Measurements from ENCODE around the gene NR1I2. TPM values are rescaled to one million over a fixed set of nuclear protein-coding genes. Genes with fewer than 3 reads are reported as not detected.
A peak's percentile ranks its signal among the peaks of the same experiment; 100 is the strongest.

The NR1I2 gene
- total and polyA plus RNA-seq, 2 experiments from 2014 or later: 0.06 TPM; not detected in 1

- no peaks in the 10 kb centered on the region for H3K9me3 ChIP-seq (ENCODE audit: low read depth)
- peak overlapping the region; percentile 30 for H3K27ac ChIP-seq
- peaks cover 13% of the 10 kb centered on the region for H3F3A ChIP-seq (ENCODE audit: insufficient read depth)
- H3K9ac ChIP-seq: no peak overlapping the region
- TF ChIP-seq EZH2 (IDR thresholded peaks at IDR 0.05; ENCODE audit: insufficient read depth, poor library complexity, severe bottlenecking) (no peak), EZH2phosphoT487 (IDR thresholded peaks at IDR 0.05; ENCODE audit: insufficient read depth, low read depth) (no peak)
- H3K4me1 ChIP-seq (ENCODE audit: insufficient read depth): peaks cover 12% of the 10 kb centered on the region
- H3K4me3 ChIP-seq: no peak overlapping the region
- no peak overlapping the region for H2AFZ ChIP-seq
- H3K36me3 ChIP-seq (ENCODE audit: low read depth): 0 out of 2 replicates have a peak, but pooled peaks cover 5% of the 10 kb centered on the region
- WGBS, 2 experiments (ENCODE audit: low coverage in 1 of 2, low lambda C conversion rate in 2 of 2, missing lambda C conversion rate in 2 of 2): 33 to 41% methylated on average over 1 of the region's 1 CpG
- no peaks in the 10 kb centered on the region for H3K9me2 ChIP-seq (ENCODE audit: insufficient read depth)
- 0 out of 2 replicates have a peak, but pooled peaks cover 5% of the 10 kb centered on the region for H4K20me1 ChIP-seq (ENCODE audit: insufficient read depth)
- peaks cover 35% of the 10 kb centered on the region for H3K79me2 ChIP-seq (ENCODE audit: insufficient read depth)
- H3K4me2 ChIP-seq (ENCODE audit: unreplicated experiment): peak overlapping the region; percentile 11
- peak; percentile 58 for DNase-seq
- in situ Hi-C loops (cut with MboI): no loop called here
- H3K27me3 ChIP-seq (replicated peaks; ENCODE audit: insufficient read depth): no peaks in the 10 kb centered on the region
These were observed 50.1 kb downstream of the NR1I2 start for GRCh38 chr3:119831941-119832371.

DNA sequence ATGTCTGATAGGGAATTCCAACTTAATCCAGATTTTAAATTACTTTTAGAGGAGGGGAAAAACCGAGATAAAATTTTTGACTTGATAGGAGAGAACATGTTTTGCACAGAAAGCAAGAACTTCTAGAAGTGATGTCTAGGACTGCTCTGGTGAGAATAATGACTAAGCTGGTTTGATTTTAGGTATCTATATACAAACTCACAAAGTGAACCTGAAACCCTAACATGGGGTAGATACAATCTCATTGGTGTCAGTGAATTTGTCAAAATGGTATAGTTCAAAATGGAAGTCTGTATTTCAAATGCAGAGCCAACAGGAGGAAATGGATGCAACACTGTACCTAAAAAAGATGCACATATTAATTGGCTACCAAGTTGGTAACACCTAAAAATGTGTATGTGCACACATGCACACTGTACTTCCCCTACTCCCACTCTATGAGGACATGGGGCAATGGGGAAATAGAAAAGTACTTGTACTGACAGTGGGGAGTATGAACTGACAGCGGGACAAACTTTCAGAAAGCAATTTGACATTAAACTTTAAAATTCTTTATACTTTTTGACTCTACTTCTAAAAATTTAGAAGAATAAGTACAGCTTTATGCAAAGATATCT lies 53.0 kb downstream of the NR1I2 start:
- TF ChIP-seq EZH2phosphoT487 (IDR thresholded peaks at IDR 0.05; ENCODE audit: insufficient read depth, low read depth): no peak
- no peak for TF ChIP-seq EZH2 (IDR thresholded peaks at IDR 0.05; ENCODE audit: insufficient read depth, poor library complexity, severe bottlenecking)
- H3F3A ChIP-seq (ENCODE audit: insufficient read depth): peaks cover 13% of the 10 kb centered on the region
- peaks cover 9% of the 10 kb centered on the region; the same call in 1 of the 2 replicates for H3K36me3 ChIP-seq (ENCODE audit: low read depth)
- no peak overlapping the region for H3K4me3 ChIP-seq
- H3K4me1 ChIP-seq (ENCODE audit: insufficient read depth): peaks cover 12% of the 10 kb centered on the region
- no peaks in the 10 kb centered on the region for H3K27me3 ChIP-seq (replicated peaks; ENCODE audit: insufficient read depth)
- H3K9me2 ChIP-seq (ENCODE audit: insufficient read depth): no peaks in the 10 kb centered on the region
- peaks cover 20% of the 10 kb centered on the region; the same call in 1 of the 2 replicates for H3K79me2 ChIP-seq (ENCODE audit: insufficient read depth)
- H3K9ac ChIP-seq: no peak overlapping the region
- H2AFZ ChIP-seq: no peak overlapping the region
- DNase-seq: no peak
- in situ Hi-C loops (cut with MboI): no loop called here
- H4K20me1 ChIP-seq (ENCODE audit: insufficient read depth): 0 out of 2 replicates have a peak, but pooled peaks cover 5% of the 10 kb centered on the region
- no peaks in the 10 kb centered on the region for H3K9me3 ChIP-seq (ENCODE audit: low read depth)
- no peak overlapping the region for H3K4me2 ChIP-seq (ENCODE audit: unreplicated experiment)
- 97 to 100% methylated on average over 2 of the region's 2 CpGs for WGBS, 2 experiments (ENCODE audit: low coverage in 1 of 2, low lambda C conversion rate in 2 of 2, missing lambda C conversion rate in 2 of 2)
- H3K27ac ChIP-seq: no peak overlapping the region

- Histone ChIP-seq H3K79me2 (ENCODE audit: insufficient read depth) (peaks cover 19% of the 10 kb centered on the region; the same call in 1 of the 2 replicates), H3K4me3 (no peak overlapping the region), H4K20me1 (ENCODE audit: insufficient read depth) (0 out of 2 replicates have a peak, but pooled peaks cover 5% of the 10 kb centered on the region), H3K9me3 (ENCODE audit: low read depth) (no peaks in the 10 kb centered on the region), H3K4me1 (ENCODE audit: insufficient read depth) (peaks cover 12% of the 10 kb centered on the region), H2AFZ (no peak overlapping the region), H3K36me3 (ENCODE audit: low read depth) (peaks cover 16% of the 10 kb centered on the region), H3K9me2 (ENCODE audit: insufficient read depth) (no peaks in the 10 kb centered on the region), H3F3A (ENCODE audit: insufficient read depth) (peaks cover 13% of the 10 kb centered on the region), H3K9ac (no peak overlapping the region), H3K27me3 (replicated peaks; ENCODE audit: insufficient read depth) (no peaks in the 10 kb centered on the region), H3K27ac (no peak overlapping the region), H3K4me2 (ENCODE audit: unreplicated experiment) (no peak overlapping the region)
- TF ChIP-seq EZH2 (IDR thresholded peaks at IDR 0.05; ENCODE audit: insufficient read depth, poor library complexity, severe bottlenecking): no peak
- no peak for TF ChIP-seq EZH2phosphoT487 (IDR thresholded peaks at IDR 0.05; ENCODE audit: insufficient read depth, low read depth)
- in situ Hi-C loops (cut with MboI): no loop called here
- no peak for DNase-seq
These were observed 53.7 kb downstream of the NR1I2 start for GRCh38 chr3:119835556-119835955.

DNA sequence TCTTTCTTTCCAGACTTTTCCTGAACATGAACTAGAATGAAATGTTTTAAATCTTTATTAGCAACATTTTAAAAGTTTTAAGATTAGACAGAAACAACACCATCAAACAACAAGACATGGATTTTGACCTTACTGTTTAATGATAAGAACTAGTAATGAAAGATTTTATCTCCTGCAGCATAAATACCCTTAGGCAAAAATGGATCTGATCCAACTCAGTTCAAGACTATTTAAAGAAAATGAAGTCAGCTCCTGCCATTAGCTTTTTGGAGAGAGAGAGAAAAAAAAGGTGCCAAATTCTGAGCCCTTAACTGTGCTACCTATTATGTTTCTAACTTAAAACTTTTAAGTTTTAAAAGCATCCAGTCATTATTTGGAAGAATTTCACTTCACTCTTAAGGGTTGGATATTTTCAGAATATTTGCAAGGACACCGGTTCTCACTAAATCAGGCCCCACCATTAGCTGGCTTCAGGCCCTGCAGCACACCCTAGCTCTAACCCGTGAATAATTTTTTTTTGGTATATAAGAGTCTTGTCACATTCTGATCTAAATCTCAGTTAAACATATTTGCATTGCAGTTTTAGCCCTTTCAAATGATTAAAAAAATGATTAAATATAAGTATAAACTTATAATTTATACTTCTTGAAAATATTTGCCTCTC lies 60.0 kb downstream of the NR1I2 start:
- H3K79me2 ChIP-seq (ENCODE audit: insufficient read depth): peaks cover 43% of the 10 kb centered on the region
- H3K27me3 ChIP-seq (replicated peaks; ENCODE audit: insufficient read depth): no peaks in the 10 kb centered on the region
- H3K36me3 ChIP-seq (ENCODE audit: low read depth): peaks cover 30% of the 10 kb centered on the region
- DNase-seq: peak; percentile 9
- no peak overlapping the region for H3K4me2 ChIP-seq (ENCODE audit: unreplicated experiment)
- H3K9ac ChIP-seq: no peak overlapping the region
- in situ Hi-C loops (cut with MboI): no loop called here
- H3K27ac ChIP-seq: no peak overlapping the region
- H3F3A ChIP-seq (ENCODE audit: insufficient read depth): no peaks in the 10 kb centered on the region
- no peaks in the 10 kb centered on the region for H3K9me3 ChIP-seq (ENCODE audit: low read depth)
- H2AFZ ChIP-seq: no peak overlapping the region
- TF ChIP-seq EZH2phosphoT487 (IDR thresholded peaks at IDR 0.05; ENCODE audit: insufficient read depth, low read depth): no peak
- TF ChIP-seq EZH2 (IDR thresholded peaks at IDR 0.05; ENCODE audit: insufficient read depth, poor library complexity, severe bottlenecking): no peak
- WGBS, 2 experiments (ENCODE audit: low coverage in 1 of 2, low lambda C conversion rate in 2 of 2, missing lambda C conversion rate in 2 of 2): 98% methylated on average over 2 of the region's 2 CpGs
- no peaks in the 10 kb centered on the region for H3K4me1 ChIP-seq (ENCODE audit: insufficient read depth)
- no peaks in the 10 kb centered on the region for H3K9me2 ChIP-seq (ENCODE audit: insufficient read depth)
- no peak overlapping the region for H3K4me3 ChIP-seq
- peaks cover 4% of the 10 kb centered on the region; the same call in 1 of the 2 replicates for H4K20me1 ChIP-seq (ENCODE audit: insufficient read depth)

Measured in GM23248 (cell line).